ENCODE measurements around the gene WDR20.

Gene WDR20

GRCh38 chr14:102138535-102138934 is 1.2 kb upstream of the WDR20 start:
- Histone ChIP-seq H3K4me1 (ENCODE audit: control insufficient read depth in 1 of 2, insufficient read depth in 1 of 2, low read depth in 1 of 2, low read length in 1 of 2) (peaks cover 24 to 25% of the 10 kb centered on the region in 2 experiments), H3K27ac (no peak overlapping the region), H3K36me3 (peaks cover 4% of the 10 kb centered on the region), H3K9me3 (no peaks in the 10 kb centered on the region), H3K4me3 (ENCODE audit: low read depth in 1 of 2, low read length in 1 of 2) (peak overlapping the region in 1 of 2 experiments; percentile 99), H3K27me3 (peaks cover 13% of the 10 kb centered on the region)
- TF ChIP-seq, protein P1, sequence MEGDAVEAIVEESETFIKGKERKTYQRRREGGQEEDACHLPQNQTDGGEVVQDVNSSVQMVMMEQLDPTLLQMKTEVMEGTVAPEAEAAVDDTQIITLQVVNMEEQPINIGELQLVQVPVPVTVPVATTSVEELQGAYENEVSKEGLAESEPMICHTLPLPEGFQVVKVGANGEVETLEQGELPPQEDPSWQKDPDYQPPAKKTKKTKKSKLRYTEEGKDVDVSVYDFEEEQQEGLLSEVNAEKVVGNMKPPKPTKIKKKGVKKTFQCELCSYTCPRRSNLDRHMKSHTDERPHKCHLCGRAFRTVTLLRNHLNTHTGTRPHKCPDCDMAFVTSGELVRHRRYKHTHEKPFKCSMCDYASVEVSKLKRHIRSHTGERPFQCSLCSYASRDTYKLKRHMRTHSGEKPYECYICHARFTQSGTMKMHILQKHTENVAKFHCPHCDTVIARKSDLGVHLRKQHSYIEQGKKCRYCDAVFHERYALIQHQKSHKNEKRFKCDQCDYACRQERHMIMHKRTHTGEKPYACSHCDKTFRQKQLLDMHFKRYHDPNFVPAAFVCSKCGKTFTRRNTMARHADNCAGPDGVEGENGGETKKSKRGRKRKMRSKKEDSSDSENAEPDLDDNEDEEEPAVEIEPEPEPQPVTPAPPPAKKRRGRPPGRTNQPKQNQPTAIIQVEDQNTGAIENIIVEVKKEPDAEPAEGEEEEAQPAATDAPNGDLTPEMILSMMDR (IDR thresholded peaks at IDR 0.05) = no peak

GRCh38 chr14:102138961-102139285 is 774 bp upstream of the WDR20 start:
- peak overlapping the region; percentile 99 to 100 for H3K4me3 ChIP-seq (ENCODE audit: low read depth in 1 of 2, low read length in 1 of 2)
- peaks cover 13% of the 10 kb centered on the region for H3K27me3 ChIP-seq
- TF ChIP-seq, protein P1 (IDR thresholded peaks at IDR 0.05) = no peak
- no peaks in the 10 kb centered on the region for H3K9me3 ChIP-seq
- H3K27ac ChIP-seq = no peak overlapping the region
- peaks cover 4% of the 10 kb centered on the region for H3K36me3 ChIP-seq
- H3K4me1 ChIP-seq (ENCODE audit: control insufficient read depth in 1 of 2, insufficient read depth in 1 of 2, low read depth in 1 of 2, low read length in 1 of 2) = peaks cover 24 to 25% of the 10 kb centered on the region in 2 experiments

- Histone ChIP-seq H3K36me3 (peaks cover 4% of the 10 kb centered on the region), H3K4me1 (ENCODE audit: control insufficient read depth in 1 of 2, insufficient read depth in 1 of 2, low read depth in 1 of 2, low read length in 1 of 2) (peaks cover 24 to 25% of the 10 kb centered on the region in 2 experiments), H3K9me3 (no peaks in the 10 kb centered on the region), H3K27me3 (peaks cover 13% of the 10 kb centered on the region), H3K27ac (peak overlapping the region; percentile 84), H3K4me3 (ENCODE audit: low read depth in 1 of 2, low read length in 1 of 2) (peak overlapping the region; percentile 99 to 100)
- TF ChIP-seq, protein P1 (IDR thresholded peaks at IDR 0.05) = no peak
Measured at GRCh38 chr14:102140027-102140749, 491 bp downstream of the WDR20 start.

DNA sequence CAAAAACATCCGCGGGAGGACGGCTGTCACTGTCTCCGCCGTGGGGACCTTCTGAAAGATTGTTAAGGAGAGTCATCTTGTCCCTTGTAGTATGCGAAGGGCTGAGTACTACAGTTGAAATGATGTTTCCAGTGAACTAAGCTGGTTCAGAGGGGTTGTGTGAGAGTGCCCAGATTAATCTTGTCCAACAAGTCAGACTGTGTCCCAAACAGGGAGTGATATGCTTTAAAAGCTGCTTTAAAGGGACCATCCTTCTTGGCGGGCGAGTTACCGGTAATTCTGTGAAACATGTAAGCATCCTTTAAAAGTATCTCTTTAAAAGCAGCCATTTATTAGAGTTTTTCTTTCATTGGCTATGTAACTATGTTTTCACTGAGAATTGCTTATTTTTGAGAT is 1.1 kb downstream of the WDR20 start:
- Histone ChIP-seq H3K27ac (peak overlapping the region; percentile 84), H3K9me3 (no peaks in the 10 kb centered on the region), H3K36me3 (peaks cover 4% of the 10 kb centered on the region), H3K4me3 (ENCODE audit: low read depth in 1 of 2, low read length in 1 of 2) (peak overlapping the region; percentile 99 to 100), H3K27me3 (peaks cover 13% of the 10 kb centered on the region), H3K4me1 (ENCODE audit: control insufficient read depth in 1 of 2, insufficient read depth in 1 of 2, low read depth in 1 of 2, low read length in 1 of 2) (peaks cover 24 to 25% of the 10 kb centered on the region in 2 experiments)
- TF ChIP-seq, protein P1 (IDR thresholded peaks at IDR 0.05) = no peak

GRCh38 chr14:102141797-102142196 is 2.1 kb downstream of the WDR20 start:
- H3K36me3 ChIP-seq = peaks cover 4% of the 10 kb centered on the region
- TF ChIP-seq, protein P1 (IDR thresholded peaks at IDR 0.05) = no peak
- H3K27ac ChIP-seq = no peak overlapping the region
- no peak overlapping the region for H3K4me3 ChIP-seq (ENCODE audit: low read depth in 1 of 2, low read length in 1 of 2)
- peaks cover 24 to 25% of the 10 kb centered on the region in 2 experiments for H3K4me1 ChIP-seq (ENCODE audit: control insufficient read depth in 1 of 2, insufficient read depth in 1 of 2, low read depth in 1 of 2, low read length in 1 of 2)
- H3K27me3 ChIP-seq = peaks cover 13% of the 10 kb centered on the region
- no peaks in the 10 kb centered on the region for H3K9me3 ChIP-seq

All from neutrophil (primary cell).